NCI-H1092 treated with DMSO at 0.1 percent for 48 hours (cell line): ENCODE data around the gene DUSP22.

ENCODE experiments used
- DNase-seq: peaks from one replicate; lab custom pipeline; 2025; lab: John Stamatoyannopoulos, UW

DUSP22 gene

DNA sequence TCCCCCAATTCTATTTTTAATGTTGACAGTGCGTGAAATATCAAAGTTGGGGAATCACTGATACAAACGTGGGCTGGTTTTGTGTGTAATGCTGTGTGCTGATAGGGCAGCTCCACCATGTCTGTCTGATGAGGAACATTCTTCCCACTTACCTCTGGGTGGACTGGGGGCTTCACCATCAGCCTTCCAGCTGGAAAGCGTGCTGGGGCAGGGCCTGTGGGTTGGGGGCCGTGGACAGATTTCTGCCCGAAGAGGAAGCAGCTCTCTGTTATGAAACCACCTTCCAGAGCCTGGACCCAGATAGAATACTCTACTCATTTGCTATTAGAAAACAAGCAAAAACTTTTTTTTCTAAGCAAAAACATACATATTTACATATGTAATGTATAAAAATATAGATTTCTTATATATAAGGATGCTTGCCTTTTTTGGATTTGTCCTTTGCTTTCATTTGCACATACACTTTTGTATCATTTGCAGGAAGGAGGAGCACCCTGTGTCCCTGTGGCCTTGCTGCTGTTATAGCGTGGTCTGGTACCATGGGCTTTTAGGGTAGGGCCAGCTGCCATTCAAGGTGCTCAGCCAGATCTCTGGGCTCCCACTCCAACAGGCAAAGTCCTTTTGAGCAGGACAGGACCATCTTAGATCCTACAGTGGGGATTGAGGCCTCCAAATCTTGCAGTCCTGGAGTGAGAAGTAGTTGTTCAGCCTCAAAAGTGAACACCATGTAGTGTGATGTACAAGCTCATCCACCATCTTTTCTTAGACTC is 48.1 kb downstream of the DUSP22 start:
- DNase-seq, result no peak

DNA sequence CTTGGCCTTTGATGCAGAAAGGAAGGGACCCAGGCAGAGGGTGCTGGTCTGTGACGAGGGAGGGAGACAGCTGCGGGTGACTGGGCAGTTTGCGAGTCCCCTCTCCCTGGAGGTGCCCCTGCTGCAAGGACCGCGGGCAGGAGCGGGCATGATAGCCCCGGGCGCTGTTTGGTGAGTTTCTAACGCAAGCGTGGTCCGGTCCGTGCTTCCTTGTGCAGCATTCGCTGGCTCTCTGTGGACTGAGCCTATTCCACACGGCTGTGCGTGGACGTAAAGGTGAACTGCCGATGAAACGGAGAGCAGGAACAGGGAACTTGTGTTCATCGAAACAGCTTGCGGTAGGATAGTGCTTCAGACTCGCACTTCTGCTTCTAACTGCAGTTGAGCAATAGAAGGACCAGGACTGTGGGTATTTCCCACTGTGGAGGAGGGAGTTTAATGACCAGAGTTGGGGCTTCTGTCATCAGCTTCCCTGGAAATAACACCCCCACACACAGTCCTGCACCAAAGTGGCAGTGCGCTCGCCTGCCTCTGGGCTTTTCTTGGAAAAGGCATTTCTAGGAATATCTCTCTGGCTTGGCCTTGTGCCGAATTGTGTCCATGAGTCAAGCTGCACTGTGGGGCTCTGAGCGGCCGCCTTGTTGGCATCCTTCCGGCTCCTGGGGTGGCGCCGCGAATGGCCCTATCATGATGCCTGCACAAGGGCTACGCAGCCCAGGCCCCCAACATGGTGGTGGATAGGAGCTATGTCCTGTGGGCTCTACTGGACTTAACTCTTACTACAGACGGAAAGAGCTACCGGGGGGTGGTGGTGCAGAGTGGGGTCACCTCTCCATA is 48.9 kb downstream of the DUSP22 start:
- no peak for DNase-seq

GRCh38 chr6:341914-342831 is 49.9 kb downstream of the DUSP22 start:
- no peak for DNase-seq

DNA sequence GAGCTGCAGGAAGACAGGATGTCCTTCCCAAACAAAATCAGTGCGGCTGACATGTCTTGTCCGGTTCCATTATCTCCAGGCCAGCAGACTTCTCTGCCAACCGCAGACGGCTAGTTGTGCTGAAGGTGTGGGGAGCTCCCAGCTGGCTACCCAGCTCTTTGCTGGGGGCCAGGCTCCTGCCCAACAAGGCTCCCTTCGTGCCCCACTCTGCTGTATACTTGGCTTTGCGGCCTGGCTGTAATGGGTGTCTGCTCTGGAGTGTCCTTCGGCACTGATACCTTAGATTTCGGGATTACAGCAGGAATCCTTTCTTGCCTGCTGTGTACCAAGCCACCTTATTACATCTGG is 50.5 kb downstream of the DUSP22 start:
- DNase-seq, result no peak

GRCh38 chr6:343226-343935 is 51.1 kb downstream of the DUSP22 start:
- DNase-seq, result no peak

DNA sequence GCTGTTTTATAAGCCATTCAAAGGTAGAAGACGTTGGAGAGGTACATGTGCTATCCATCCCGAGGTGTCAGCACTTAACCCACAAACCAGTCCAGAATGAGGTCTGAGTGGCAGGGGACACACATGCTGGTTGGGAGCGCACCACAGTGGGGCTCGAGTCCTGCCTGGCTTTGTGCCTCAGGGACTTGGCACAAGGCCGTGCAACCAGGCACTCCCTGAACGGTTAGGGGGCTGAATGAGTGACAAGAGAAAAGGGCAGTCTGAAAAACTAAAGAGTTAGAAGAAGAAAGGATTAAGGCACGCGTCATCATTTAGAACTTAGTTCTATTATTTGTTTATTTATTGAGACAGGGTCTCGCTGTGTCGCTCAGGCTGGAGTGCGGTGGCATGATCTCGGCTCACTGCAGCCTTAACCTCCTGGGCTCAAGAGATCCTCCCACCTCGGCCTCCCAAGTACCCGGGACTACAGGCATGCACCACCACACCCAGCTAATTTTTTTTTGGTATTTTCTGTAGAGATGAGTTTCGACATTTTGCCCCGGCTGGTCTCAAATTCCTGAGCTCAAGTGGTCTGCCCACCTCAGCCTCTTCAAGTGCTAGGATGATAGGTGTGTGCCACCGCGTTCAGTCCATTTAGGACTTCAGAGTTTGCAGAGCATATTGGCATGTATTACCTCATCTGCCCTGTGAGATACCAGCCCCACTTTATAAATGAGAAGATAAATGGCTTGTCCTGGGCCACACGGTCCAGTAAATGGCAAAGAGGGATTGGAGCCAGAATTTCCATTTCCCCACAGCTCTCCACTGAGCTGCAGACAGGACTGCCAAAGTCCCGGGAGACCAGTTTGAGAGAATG is 51.9 kb downstream of the DUSP22 start:
- DNase-seq, result no peak

DNA sequence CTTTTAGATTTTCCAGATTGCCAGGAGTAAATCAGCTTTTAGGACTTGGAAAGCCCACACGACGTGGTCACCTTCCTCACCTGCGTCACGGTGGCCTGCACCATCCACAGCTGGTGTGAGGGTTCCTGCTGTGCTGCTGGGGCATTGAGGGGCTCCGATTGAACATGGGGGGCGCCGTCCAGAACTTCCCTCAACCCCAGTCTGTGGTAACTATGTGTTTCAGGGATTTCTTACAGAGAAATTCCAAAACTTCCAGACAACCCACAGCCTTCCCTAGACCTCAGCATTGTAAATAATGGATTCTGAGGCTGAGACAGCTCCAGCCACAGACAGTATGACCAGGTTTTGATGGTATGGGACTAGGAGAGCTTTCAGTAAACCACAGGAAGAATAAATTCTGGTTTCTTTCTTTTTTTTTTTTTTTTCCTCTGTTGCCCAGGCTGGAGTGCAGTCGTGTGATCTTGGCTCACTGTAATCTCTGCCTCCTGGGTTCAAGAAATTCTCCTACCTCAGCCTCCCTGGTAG is 52.6 kb downstream of the DUSP22 start:
- DNase-seq, result no peak

GRCh38 chr6:345747-346385 is 53.6 kb downstream of the DUSP22 start:
- DNase-seq, result no peak

- no peak for DNase-seq
Measured at GRCh38 chr6:346386-347030, 54.2 kb downstream of the DUSP22 start.

DNA sequence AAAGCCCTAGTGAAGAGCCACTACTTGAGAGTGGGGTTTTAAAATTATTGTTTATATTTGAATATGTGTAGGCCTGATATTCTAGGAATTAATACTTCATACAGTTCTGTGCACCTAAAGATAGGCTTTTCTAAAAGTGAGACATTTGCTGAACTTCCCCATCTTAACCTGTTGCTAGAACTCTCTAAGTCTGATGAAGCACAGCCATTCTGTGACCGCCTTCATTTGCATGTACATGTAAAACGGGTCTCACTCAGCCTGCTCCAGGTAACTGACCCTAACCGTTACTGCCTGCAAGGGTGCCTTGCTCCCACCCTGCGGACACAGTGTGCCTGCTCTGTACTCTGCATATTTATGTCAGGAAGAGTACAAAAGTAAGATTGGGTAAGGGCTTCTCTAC is 54.9 kb downstream of the DUSP22 start:
- DNase-seq, result no peak

- no peak for DNase-seq
Measured at GRCh38 chr6:347951-348859, 55.9 kb downstream of the DUSP22 start.

GRCh38 chr6:348860-349396 is 56.6 kb downstream of the DUSP22 start:
- DNase-seq, result no peak

GRCh38 chr6:349491-349921 is 57.2 kb downstream of the DUSP22 start:
- no peak for DNase-seq

DNA sequence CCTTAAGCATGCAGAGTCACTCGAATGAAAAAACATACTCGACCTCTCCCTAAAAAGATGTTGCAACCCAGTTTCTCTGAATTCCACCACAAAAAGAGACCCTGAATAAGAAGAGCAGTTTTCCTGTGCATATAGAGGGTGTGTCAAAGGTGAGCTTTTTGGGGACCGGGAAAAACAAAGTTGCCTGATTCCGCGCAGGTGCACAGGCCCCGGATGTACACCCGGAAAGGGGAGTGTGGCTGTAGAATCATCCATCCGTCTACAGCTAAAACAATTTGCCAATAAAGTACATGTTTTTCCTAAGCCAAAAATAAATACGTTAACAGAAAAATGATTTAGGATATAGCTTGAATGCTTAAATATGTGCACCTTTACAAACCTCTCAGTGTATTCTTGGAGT is 58.1 kb downstream of the DUSP22 start:
- no peak for DNase-seq

GRCh38 chr6:351011-351866 is 59.0 kb downstream of the DUSP22 start:
- no peak for DNase-seq

- no peak for DNase-seq
Measured at GRCh38 chr6:351867-352289, 59.6 kb downstream of the DUSP22 start.

- no peak for DNase-seq
Measured at GRCh38 chr6:352474-352873, 60.2 kb downstream of the DUSP22 start.
